Measurements from ENCODE around the gene NUDT3.
"Not testable (repeated sequence)": the region's sequence is repeated elsewhere in the genome, so short reads cannot be mapped to it uniquely, and the experiment has no call there.

The NUDT3 gene

GRCh38 chr6:34392497-34393190, at the start of gene NUDT3:
TSS of gene NUDT3 (minus strand) at chr6:34392669. CDS start at chr6:34392362, 307 bp downstream.
- no peak for FAIRE-seq

DNA sequence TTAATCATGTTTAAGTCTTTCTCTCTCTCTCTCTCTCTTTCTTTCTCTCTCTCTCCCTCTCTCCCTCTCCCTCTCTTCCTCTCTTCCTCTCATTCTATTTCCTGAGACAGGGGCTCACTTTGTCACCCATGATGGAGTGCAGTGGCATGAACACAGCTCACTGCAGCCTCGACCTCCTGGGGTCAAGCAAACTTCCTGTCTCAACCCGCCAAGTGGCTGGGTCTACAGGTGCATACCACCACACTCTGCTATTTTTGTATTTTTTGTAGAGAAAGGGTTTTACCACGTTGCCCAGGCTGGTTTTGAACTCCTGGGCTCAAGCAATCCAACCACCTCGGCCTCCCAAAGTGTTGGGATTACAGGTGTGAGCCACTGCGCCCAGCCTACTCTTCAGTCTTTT, 49.1 kb upstream of the NUDT3 start:
- FAIRE-seq: no peak

- FAIRE-seq: no peak
Observed at GRCh38 chr6:34439442-34439841, 47.0 kb upstream of the NUDT3 start.

DNA sequence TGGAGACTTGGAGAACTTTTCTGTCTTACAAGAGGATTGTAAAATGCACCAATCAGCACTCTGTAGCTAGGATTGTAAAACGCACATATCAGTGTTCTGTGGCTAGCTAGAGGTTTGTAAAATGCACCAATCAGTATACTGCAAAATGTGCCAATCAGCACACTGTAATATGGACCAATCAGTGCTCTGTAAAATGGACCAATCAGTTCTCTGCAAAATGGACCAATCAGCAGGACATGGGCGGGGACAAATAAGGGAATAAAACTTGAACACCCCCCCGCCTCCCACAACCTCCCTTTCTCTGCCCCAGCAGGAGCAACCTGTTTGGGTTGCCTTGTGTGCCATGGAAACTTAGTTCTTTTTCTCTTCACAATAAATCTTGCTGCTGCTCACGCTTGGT, 46.2 kb upstream of the NUDT3 start:
- no peak for FAIRE-seq

- FAIRE-seq: no peak
Observed at GRCh38 chr6:34437644-34437970, 45.1 kb upstream of the NUDT3 start.

- no peak for FAIRE-seq
Observed at GRCh38 chr6:34436803-34437643, 44.6 kb upstream of the NUDT3 start.

DNA sequence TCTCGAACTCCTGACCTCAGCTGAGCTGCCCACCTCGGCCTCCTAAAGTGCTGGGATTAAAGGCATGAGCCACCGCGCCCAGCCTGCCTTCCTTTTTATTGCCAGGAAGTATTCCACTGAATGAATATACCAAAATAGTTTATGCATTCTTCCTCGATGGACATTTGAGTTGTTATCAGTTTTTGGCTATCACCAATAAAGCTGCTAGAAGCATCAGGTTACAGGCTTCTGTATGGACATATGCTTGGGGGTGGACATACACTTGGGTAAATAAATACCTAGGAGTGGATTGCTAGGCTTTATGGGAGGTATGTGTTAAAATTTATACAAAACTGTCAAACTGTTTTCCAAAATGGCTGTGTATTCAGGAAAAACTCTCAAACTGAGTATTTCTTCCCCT, 43.4 kb upstream of the NUDT3 start:
- FAIRE-seq: no peak

- peak; percentile 68 for FAIRE-seq
Observed at GRCh38 chr6:34425498-34426410, 33.3 kb upstream of the NUDT3 start, which contains the start of gene RPS10. TSS of gene RPS10 (minus strand) at chr6:34426069. CDS start at chr6:34425221, 848 bp downstream.

DNA sequence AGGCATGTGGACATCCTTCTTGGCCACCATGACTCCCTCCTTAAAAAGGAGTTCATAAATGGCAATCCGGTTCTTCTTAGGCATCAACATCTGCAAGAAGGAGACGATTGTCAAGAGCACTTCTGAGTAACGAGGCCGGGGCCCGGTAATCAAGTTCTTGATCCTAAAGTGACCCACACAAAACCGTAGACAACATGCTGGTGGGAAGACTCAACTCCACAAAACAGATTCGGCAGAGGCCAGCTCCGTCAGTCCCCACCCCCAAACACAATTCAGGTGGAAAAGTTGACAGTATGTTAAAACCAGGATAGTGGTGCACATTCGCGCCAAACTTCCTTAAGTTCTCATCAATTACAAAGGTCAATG, 32.6 kb upstream of the NUDT3 start:
- no peak for FAIRE-seq

DNA sequence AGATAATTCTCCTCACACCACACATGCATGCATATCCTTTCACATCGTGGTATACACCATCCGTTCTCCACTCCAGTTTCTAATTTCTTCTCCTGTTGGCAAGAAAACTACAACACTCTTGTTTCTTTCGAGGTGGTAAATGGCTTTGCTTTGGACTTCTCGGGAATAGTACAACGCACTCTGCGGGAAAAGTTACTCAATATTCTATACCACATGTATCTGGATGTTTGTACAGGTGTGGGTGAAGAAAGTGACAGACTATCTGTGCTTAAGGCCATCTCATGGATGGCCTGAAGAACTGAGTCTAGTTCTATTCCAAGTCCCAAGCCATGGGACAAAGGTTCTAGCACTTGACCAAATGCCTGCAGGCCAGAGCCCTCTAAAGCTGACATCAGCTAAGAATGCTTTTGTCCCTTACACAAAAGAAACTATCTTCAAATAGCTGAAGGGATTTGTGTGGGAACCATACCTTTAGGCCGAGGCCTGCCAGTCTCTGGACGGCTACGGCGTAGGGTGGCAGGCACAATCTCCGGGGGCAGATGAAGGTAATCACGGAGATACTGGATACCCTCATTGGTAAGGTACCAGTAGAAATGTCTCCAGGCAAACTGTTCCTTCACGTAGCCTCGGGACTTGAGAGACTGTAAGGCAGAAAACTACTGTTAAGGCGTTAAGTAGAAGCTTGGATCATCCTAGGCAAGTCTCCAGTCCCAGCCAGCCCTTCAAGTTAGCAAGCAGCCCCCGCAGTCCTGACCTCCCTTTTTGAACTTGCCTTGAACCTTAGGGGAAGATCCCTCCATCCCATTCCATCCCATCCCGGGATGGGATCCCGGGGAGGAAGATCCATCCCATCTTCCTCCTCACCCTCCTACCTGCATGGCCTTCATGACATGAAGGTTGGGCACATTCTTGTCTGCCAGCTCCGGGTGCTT, 32.0 kb upstream of the NUDT3 start:
- no peak for FAIRE-seq

DNA sequence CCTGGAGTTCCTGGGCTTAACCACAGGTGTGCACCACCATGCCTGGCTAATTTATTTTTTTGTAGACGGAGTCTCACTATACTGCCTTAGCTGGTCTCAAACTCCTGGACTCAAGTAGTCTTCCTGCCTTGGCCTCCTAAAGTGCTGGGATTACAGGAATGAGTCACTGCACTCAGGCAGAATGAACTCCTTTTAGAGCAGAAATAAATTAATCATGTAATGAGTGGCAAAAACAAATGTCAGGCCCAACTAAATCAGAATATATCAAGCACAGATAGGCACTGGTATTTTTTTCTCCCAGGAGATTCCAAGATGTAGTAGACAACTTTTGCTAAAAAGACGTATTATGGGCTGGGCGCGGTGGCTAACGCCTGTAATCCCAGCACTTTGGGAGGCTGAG, 30.8 kb upstream of the NUDT3 start:
- FAIRE-seq: no peak

- no peak for FAIRE-seq
Observed at GRCh38 chr6:34418367-34418766, 25.9 kb upstream of the NUDT3 start.

DNA sequence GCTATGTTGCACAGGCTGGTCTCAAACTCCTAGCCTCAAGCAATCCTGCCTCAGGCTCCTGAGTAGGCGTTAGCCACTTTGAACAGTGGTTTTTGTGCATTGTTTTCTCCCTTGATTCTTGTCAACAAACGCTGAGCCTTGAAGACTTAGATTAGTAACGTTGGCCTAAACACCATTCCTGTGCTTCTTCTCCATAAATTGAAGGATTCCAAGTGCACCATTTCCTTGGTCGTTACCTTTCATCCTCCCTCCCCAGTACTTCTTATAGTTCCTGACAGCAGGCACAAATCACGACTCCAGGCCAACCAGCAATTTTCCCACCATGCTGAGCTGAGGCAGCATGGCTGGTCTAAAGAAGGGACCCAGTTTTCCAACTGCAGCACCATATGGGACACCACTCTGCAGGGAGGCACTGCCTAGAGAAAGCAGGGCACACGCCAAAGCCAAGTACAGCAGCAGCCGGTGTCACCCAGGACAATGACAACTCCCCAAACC, 24.5 kb upstream of the NUDT3 start:
- no peak for FAIRE-seq

- FAIRE-seq: peak; percentile 93
Observed at GRCh38 chr6:34414999-34415858, 22.8 kb upstream of the NUDT3 start.

- FAIRE-seq: no peak
Observed at GRCh38 chr6:34412643-34413214, 20.3 kb upstream of the NUDT3 start.

DNA sequence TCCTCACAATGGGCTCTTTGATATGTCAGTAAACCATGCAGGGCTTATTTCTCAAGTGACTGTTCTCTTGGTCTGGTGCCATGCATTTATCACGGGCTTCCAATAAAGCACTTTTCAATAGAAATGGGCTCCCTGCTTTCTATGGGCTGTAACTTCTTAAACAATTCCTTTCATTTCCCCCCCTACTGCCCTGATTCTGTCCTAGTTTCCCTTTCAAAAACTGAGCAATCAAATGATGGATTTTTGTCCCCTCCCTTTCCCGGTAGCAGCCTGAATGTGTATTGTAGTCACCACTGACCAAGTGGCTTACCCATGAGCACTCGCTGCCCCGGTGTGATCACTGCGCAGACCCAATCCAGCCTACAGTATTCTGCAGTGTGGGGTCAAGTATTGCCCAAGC, 19.5 kb upstream of the NUDT3 start:
- no peak for FAIRE-seq

DNA sequence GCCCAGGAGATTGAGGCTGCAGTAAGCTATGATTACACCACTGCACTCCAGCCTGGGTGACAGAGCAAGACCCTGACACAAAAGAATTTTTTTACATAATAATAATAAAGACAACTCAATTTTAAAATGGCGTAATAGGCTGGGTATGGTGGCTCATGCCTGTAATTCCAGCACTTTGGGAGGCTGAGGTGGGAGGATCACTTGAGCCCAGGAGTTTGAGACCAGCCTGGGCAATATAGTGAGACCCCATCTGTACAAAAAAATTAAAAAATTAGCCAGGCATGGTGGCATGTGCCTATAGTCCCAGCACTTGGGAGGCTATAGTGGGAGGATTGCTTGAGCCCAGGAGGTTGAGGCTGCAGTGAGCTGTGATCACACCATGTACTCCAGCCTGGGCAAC, 15.4 kb upstream of the NUDT3 start:
- FAIRE-seq: not testable (repeated sequence)

DNA sequence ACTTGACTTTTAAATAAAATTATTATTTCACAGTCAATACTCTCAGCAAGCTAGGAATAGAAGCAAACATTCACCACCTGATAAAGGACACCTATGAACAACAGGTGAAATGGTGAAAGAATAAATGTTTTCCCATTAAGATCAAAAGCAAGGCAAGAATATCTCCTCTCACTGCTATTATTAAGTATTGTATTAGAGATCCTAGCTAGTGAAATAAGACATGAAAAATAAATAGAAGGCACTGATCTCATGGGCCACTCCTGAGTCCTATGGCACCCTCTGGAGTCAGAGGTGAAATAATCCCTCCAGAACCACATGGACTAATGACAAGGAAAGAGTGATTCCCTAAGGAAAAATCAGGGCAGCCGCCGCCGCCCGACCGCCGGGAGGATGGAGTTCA, 4.0 kb upstream of the NUDT3 start:
- no peak for FAIRE-seq

- no peak for FAIRE-seq
Observed at GRCh38 chr6:34393966-34394305, 1.5 kb upstream of the NUDT3 start.

DNA sequence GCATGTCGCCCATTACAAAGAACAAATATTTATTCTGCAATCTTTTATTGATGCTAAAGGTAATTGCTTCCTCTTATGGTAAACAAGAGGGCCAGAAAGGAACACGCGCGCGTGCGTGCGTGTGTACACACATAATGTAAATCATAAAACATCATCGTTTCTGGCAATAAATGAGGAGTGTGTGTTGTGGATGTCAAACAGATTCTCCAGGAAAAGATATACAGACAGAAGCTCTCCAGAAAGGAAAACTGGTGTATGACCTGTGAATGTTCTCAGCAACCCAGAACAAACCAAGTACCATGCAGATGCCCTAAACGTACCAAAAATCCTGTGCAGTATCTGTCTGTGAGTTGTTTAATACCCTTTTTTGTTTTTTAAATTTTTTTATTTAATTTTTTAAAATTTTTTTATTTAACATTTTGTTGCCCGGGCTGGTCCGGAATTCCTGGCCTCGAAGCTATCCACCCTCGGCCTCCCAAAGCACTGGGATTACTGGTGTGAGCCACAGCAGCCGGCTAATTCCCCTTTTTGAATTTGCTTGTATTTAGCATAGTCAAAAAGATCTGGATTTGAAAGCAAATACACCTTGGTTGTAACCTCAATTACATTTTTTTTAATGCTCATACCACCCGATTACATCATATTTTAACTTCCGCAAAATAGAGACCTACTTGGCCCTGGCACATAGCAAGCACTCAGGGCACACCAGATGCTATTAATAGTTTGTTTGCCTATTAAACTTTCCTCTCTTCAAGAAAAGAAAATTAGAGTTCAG, 909 bp upstream of the NUDT3 start:
- FAIRE-seq: no peak

All from A204.1 (cell line).